BJ (cell line): Measurements from ENCODE around the gene C1orf185. TPM values are rescaled to one million over a fixed set of nuclear protein-coding genes. Genes with fewer than 3 reads are reported as not detected.

ENCODE experiments used
- CTCF ChIA-PET: fragments of 350-600 bp; formaldehyde crosslinking; extraction: SDS; loops from one replicate; lab custom pipeline; 2021; ENCODE audit warnings: antibody characterized with exemption, inconsistent platforms; lab: Yijun Ruan, JAX
- POLR2A ChIA-PET: fragments of 300-600 bp; sonication (Branson Sonifier 250); formaldehyde crosslinking; extraction: SDS; loops from one replicate; lab custom pipeline; 2021; ENCODE audit warnings: antibody characterized with exemption; lab: Charles Lee
- DNase-seq: peaks from one replicate; pipeline ENCODE4 v3.0.0-alpha.2; 2011; ENCODE audit warnings: low read depth
- H3K27me3 ChIP-seq: 2 replicates; pipeline ENCODE4 v1.6.0; 2011; ENCODE audit warnings: low read length; ENCODE audit not compliant: control insufficient read depth, insufficient read depth
- H3K36me3 ChIP-seq: 2 replicates; pipeline ENCODE4 v1.5.1; 2011; ENCODE audit warnings: low read length; ENCODE audit not compliant: control insufficient read depth, insufficient read depth
- H3K4me3 ChIP-seq: 2 replicates; pipeline ENCODE4 v1.5.1; 2011; ENCODE audit warnings: low read depth, mild to moderate bottlenecking, control low read depth, low read length
- polyA minus RNA-seq: library from RNA; depleted of rRNA, polyadenylated mRNA; stranded (reverse); fragments of >200 nt; gene quantifications from 2 replicates; pipeline ENCODE4 v1.2.3, GENCODE V29; 2011; rRNA and poly(A)+ RNA removed
- polyA plus RNA-seq: library from polyadenylated mRNA; depleted of rRNA; stranded (reverse); fragments of >200 nt; gene quantifications from 2 replicates; pipeline ENCODE4 v1.2.3, GENCODE V29; 2011; rRNA removed
- TF ChIP-seq, protein P1 (sequence below): IDR thresholded peaks from 2 replicates; pipeline ENCODE4 v1.5.1; 2011; ENCODE audit warnings: low read depth, mild to moderate bottlenecking, control low read depth, inconsistent platforms, low read length, moderate library complexity; ENCODE audit not compliant: insufficient read depth

C1orf185 gene
- not detected in 2 replicates for polyA plus RNA-seq
- polyA minus RNA-seq, result not detected in 2 replicates

- H3K27me3 ChIP-seq, result no peaks in the 10 kb centered on the region
- TF ChIP-seq, protein P1, sequence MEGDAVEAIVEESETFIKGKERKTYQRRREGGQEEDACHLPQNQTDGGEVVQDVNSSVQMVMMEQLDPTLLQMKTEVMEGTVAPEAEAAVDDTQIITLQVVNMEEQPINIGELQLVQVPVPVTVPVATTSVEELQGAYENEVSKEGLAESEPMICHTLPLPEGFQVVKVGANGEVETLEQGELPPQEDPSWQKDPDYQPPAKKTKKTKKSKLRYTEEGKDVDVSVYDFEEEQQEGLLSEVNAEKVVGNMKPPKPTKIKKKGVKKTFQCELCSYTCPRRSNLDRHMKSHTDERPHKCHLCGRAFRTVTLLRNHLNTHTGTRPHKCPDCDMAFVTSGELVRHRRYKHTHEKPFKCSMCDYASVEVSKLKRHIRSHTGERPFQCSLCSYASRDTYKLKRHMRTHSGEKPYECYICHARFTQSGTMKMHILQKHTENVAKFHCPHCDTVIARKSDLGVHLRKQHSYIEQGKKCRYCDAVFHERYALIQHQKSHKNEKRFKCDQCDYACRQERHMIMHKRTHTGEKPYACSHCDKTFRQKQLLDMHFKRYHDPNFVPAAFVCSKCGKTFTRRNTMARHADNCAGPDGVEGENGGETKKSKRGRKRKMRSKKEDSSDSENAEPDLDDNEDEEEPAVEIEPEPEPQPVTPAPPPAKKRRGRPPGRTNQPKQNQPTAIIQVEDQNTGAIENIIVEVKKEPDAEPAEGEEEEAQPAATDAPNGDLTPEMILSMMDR, result no peak
- no peak within 1 kb of the TSS for H3K4me3 ChIP-seq
- POLR2A ChIA-PET, result no interaction called here
- CTCF ChIA-PET, result interaction anchor here (1.9 kb wide), 1 partner anchor 17 kb away, joined by 4 read pairs; no protein-coding TSS in a partner anchor
- no peaks in the 10 kb centered on the region for H3K36me3 ChIP-seq
- no peak for DNase-seq
Measured at GRCh38 chr1:51101976-51102375, at the start of gene C1orf185. Gene C1orf185 (plus strand): TSS chr1:51102228. CDS start chr1:51102234, 6 bp downstream.

DNA sequence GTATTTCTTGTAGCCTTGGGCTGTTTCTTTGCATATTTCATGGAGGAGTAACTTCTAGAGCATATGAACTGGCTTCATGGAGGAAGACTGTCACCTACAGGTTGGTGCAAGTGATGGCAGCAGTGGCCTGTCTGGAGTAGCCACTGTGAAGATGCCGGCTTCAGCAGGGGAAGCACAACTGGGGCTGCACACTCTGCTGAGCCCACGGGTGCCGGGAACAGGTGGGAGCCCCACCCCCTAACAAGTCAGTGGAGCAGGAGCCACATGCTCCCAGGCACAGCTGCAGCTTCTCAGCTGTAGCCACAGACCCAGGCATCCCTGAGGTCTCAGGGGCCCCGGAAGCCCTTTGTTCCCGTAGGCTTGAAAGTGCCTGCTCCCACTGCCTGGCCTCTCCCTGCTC is 43.2 kb upstream of the C1orf185 start:
- H3K36me3 ChIP-seq, result no peaks in the 10 kb centered on the region
- no peak overlapping the region for H3K4me3 ChIP-seq
- POLR2A ChIA-PET, result no interaction called here
- CTCF ChIA-PET, result interaction anchor here (0.8 to 2.1 kb wide), 5 partner anchors 11 to 284 kb away, joined by 3 to 11 read pairs (median 4); no protein-coding TSS in a partner anchor
- no peaks in the 10 kb centered on the region for H3K27me3 ChIP-seq
- TF ChIP-seq, protein P1, result peak; percentile 64
- no peak for DNase-seq

DNA sequence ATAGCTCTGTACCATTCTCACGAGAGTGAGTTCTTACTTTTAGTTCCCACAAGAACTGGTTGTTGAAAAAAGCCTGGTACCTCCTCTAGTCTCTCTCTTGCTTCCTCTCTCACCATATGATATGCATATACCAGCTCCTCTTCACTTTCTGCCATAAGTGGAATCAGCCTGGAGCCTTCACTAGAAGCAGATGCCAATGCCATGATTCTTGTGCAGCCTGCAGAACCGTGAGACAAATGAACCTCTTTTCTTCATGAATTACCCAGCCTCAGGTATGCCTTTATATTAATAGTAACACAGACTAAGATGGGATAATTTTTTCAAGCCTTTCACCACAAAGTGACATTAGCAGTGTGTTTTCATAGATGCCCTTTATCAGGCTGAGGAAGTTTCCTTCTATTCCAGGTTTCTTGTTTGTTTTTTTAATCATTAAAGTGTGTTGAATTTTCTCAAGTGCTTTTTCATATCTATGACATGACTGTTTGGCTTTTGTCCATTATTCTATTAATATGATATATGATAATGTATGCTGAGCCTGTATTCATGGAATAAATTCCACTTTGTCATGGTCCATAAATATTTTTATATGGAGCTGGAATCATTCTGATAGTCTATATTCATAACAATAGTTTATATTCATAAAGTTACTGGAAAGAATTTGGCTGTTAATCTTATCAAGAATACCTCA is 40.7 kb upstream of the C1orf185 start:
- TF ChIP-seq, protein P1, result no peak
- Histone ChIP-seq H3K4me3 (no peak overlapping the region), H3K36me3 (no peaks in the 10 kb centered on the region), H3K27me3 (no peaks in the 10 kb centered on the region)
- no peak for DNase-seq
- POLR2A ChIA-PET, result no interaction called here
- CTCF ChIA-PET, result interaction anchor here (1.7 kb wide), 1 partner anchor 132 kb away, joined by 6 read pairs; no protein-coding TSS in a partner anchor

GRCh38 chr1:51063121-51063520 is 38.9 kb upstream of the C1orf185 start:
- TF ChIP-seq, protein P1, result no peak
- Histone ChIP-seq H3K4me3 (no peak overlapping the region), H3K36me3 (no peaks in the 10 kb centered on the region), H3K27me3 (no peaks in the 10 kb centered on the region; the same call in 1 of the 2 replicates)
- ChIA-PET CTCF (interaction anchor here (0.6 to 1.1 kb wide), 2 partner anchors 84 to 126 kb away, joined by 3 read pairs; no protein-coding TSS in a partner anchor), POLR2A (interaction anchor here (0.6 kb wide), 1 partner anchor 22 kb away, joined by 3 read pairs; no protein-coding TSS in a partner anchor)
- DNase-seq, result peak; percentile 94

- no peak overlapping the region for H3K4me3 ChIP-seq
- TF ChIP-seq, protein P1, result no peak
- CTCF ChIA-PET, result interaction anchor here (1.0 kb wide), 3 partner anchors 11 to 92 kb away, joined by 3 read pairs; no protein-coding TSS in a partner anchor
Measured at GRCh38 chr1:51070011-51070410, 32.0 kb upstream of the C1orf185 start.

More at GRCh38 chr1:51070011-51070410, 32.0 kb upstream of the C1orf185 start:
- no peaks in the 10 kb centered on the region for H3K36me3 ChIP-seq
- POLR2A ChIA-PET, result no interaction called here
- no peak for DNase-seq
- H3K27me3 ChIP-seq, result no peaks in the 10 kb centered on the region; the same call in 1 of the 2 replicates
